NCI-H2081 (cell line): ENCODE data around the gene MAGI2.
A peak's percentile ranks its signal among the peaks of the same experiment; 100 is the strongest.
"Not testable (repeated sequence)": the region's sequence is repeated elsewhere in the genome, so short reads cannot be mapped to it uniquely, and the experiment has no call there.

ENCODE experiments used
- DNase-seq, 2 experiments: peaks; one replicate each; lab custom pipeline; 2025; lab: John Stamatoyannopoulos, UW

Gene MAGI2

DNA sequence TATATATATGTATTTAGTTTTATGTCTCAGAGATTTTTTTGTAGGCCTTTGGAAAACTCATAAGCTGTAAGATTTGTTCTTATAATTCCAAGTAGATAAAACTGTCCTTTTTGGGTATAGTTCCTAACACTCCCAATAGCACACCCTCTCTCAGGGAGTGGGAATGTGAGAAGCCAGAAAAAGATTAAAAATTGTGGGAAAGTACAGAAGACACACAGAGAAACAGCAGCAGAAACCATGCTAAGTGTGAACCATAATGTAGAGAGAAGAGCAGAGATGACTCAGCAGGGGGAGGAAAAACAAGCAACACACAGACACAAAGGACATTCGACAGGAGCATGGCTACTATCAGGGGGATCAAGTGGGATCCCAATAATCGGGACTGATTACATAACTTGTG is 401.6 kb downstream of the MAGI2 start:
- no peak for DNase-seq

DNA sequence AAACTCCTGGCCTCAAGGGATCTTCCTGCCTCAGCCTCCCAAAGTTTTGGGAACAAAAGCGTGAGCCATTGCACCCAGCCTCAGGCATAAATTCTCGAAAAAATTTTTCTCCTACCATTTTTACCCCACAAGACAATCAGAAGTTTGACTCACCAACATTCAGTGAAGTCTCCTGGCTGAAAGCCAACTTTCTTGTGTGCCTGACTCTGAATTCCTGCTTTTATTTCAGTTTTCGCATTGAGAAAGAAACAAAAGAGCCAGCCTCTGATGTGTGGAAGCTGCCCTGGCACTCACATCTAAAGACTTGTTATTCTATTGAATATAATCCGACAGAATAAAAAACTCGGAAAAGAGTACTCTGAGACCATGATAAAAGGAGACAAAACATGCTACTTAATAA is 402.9 kb downstream of the MAGI2 start:
- DNase-seq, result no peak

DNA sequence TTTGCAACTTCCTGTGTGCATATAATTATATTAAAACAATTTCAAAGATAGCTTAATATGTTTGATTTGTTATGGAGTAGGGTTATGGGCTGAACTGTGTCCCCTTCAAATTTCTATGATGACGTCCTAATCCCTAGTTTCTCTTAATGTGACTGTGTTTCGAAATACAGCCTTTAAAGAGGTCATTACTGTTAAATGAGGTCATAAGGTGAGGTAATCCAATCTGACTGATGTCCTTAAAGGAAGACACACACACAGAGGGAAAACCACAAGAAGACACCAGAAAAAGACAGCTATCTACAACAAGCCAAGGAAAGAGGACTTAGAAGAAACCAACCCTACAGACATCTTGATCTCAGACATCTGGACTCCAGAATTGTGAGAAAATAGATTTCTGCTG is 407.4 kb downstream of the MAGI2 start:
- no peak for DNase-seq

DNA sequence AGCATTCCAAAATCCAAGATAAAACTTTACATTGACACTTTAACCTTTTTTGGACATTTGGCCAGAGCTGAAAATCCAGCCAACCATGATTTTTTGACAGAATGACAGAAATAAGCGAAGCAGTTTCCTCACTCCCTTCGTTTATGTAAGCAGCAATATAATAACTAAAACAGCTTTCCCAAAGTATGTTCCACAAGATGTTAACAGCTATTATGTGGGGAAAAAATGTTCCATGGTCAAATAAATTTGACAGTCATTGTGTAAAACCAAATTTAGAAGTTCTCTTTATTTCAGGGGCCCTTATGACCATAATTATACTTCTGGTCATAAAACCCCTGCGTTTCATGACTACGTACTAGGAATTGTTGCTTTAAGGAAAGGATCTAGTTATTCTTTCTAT is 416.5 kb downstream of the MAGI2 start:
- no peak for DNase-seq

DNA sequence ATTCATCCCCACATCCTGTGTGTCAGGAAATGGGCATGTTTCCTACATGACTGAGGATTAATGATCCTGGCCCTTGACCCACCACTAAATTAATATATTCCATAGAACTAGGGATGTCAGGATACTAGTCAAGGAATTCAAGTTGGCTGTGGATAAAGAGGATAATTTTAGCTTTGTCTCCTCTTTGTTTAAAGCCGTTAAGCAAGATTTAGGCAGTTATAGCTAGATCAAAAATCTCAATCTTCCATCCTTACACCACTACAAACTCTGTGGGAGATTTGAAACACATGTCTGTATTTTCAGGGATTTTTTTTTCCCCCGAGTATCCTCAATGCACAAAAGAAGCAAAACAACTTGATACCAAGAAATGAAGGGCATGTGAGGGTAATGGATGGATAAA is 417.1 kb downstream of the MAGI2 start:
- DNase-seq, result no peak

DNA sequence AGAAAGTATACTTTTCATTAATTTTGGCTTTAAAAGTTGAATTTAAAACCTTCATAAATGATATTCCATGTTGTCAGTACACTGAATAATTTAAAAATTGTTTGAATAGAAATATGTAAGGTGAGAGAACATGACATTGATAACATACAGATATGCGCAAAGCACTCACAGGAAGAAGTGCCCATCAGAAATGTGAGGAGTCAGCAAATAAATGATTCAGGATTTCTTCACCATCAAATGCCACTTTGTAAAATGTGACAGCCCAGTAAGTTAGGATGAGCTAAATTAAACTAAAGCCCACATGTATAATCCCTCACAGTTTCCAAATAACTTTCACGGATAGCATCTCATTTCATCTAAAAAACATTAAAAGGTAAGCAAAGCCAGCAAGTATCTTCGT is 417.6 kb downstream of the MAGI2 start:
- no peak for DNase-seq

DNA sequence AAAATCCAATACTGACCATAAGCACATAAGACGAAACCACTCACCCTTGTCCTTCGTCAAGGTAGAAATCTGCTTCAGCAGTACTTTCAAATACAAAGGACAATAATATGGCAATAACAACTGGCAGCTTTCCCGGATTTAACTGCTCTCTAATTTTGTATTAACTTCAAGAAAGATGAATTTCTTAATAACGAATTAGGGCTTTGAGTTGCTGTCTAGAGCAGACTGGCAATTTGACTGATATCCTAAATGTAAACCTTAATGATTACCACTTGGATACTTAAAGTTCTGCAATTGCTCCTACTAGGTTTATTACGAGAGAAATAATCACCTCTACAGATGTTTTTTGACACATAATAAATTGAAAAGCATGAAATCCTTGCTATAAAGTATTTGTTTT is 418.7 kb downstream of the MAGI2 start:
- peak; percentile 20 to 60 for DNase-seq

DNA sequence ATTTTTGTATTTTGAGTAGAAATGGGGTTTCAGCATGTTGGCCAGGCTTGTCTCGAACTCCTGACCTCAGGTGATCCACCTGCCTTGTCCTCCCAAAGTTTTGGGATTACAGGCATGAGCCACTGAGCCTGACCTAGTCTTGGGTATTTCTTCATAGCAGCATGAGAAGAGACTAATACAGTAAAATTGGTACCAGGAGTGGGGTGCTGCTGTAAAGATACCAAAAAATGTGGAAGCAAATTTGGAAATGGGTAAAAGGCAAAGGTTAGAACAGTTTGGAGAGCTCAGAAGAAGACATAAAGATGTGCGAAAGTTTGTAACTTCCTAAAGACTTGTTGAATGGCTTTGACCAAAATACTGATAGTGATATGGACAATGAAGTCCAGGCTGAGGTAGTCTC is 433.8 kb downstream of the MAGI2 start:
- not testable (repeated sequence) for DNase-seq

DNA sequence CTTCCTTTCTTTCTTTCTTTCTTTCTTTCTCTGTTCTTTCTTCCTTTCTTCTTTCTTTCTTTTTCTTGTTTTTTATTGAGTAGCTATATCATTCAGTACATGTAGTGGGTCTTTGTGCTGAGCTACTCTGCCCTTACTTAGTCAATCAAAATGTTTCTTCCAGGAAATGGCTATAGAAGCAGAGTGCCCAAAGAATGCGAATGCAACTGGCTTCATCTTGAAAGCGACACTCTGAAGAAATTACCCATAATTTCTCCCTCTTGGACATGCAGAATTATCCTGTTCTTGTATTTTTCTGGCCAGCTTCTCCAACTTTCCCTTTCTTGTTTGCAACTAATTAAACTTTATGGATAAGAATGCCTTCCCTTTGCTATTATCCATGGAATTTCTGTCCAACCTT is 441.5 kb downstream of the MAGI2 start:
- DNase-seq, result no peak

DNA sequence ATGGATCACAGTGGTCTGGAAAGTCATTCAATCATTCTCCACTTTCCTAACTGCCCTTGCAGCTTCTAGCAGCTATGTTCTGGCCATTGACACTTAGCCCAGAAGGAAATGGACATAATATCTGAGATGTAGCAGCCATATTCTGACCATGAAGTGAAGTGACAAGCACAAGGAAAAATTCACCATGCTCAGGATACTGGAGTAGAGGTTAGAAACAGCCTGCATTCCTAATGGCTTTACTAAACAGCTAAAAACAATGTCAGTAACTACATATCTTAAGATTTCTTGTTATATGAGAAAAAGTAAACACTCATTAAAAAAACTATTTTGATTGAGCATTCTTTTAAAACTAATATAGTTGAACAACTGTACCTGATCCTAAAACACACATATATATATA is 443.8 kb downstream of the MAGI2 start:
- no peak for DNase-seq

DNA sequence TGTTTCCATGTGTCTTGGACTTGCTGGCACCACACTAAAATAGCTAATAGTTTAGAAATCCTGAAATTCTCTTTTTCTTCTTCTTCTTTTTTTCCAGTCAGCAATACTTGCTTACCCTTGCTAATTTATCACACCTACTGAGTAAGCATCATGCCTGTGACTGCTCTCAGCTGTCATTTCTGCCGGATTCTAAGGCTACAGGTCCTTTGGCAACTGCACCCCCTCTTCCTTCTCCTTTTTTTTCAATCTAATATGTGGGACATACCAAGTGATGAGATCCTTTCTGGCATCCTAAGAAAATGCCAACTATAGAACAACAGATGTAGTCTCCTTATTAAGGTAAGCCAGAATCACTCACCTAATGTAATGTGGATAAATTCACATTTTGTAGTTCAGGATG is 444.7 kb downstream of the MAGI2 start:
- no peak for DNase-seq

DNA sequence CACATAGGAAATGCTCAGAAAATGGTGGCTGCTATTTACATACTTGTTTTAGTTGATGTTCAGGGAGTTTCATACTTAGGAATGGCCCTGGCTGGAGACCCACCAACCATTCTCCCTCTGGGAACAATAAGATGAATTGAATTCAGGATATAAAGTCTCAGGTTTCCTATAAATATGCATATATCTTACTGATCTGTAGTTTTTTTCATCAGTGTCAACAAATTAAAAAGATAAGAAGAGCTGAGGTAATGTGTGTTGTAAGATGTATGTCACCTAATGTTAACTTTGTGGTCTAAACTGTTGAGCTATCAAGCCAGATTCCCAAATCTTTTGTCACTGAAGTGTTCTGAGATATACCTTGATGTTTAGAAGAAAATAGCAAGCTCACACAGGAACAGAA is 457.5 kb downstream of the MAGI2 start:
- DNase-seq, result no peak

DNA sequence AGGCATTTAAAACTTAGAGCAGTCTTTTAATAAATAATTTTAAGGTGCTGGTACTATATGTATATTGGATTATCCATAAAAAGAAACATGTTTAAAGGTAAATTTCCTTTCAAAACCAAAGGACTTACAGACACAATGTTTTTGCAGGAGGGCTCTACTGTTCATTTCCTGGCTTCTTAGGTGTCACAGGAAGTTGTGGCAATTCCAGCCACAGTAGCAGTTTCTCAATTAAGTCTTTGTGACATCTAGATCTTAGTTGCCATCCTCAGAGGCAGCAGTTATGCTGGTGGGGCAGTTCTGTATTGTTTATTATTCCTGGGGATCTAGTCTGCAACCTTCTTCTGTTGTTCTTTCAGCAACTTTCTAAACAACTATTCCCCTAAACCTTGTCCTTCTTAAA is 460.1 kb downstream of the MAGI2 start:
- no peak for DNase-seq

DNA sequence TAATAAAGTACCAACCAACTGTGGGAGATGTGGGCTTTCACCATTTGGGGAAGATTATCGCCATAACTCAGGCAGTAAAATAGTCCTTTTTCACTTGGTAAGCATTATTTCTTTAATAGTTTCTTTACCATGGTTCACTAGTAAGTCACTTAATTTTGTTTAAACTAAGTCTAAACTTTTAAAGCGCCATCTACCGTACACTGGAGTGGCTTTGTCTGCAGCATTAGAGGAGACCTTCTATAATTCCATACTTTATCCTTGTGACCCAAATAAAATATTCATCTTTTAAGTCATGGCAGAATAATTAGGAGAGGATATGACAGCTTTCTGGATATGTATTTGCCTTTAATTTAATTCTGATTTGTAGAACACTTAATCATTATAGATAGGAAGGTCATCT is 468.0 kb downstream of the MAGI2 start:
- DNase-seq, result no peak

DNA sequence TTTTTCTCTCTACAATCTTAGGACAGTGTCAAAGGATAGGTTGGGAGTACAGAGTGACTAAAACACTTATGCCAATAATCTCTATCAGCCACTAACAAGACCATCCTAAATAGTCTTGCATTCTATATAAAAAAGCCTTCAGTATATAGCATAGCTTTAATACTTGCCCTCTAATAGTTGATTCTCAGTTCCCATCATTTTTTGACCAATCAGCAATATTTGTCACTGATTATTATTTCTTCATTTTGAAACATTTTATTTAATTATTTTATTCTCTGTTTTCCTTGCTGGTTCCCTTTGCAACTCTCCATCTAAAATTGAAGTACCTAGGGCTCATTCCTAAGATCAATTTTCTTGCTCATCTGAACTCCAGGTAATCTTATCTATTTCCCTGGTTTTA is 470.0 kb downstream of the MAGI2 start:
- DNase-seq, result no peak

DNA sequence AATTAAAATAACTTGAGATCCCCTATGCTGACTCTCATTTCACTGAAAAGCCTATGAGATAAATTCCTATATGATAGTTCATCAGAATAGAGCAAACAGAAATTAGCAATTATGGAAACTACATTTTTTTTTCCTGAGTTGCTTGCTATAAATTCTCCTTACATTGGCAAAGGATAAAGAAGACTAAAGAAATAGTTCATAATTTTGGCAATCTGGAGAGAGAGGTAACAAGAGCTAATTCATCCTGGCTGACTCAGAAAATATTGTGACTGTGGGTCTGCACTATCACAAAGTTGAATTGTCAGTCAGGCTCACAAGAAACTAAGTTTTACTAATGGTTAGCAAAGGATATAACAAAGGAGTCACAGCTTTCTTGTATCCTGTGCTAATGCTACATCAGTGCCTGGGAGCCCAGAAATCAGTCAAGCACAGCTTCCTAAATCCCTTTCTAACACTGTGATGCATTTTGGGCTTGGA is 483.0 kb downstream of the MAGI2 start:
- DNase-seq, result no peak

DNA sequence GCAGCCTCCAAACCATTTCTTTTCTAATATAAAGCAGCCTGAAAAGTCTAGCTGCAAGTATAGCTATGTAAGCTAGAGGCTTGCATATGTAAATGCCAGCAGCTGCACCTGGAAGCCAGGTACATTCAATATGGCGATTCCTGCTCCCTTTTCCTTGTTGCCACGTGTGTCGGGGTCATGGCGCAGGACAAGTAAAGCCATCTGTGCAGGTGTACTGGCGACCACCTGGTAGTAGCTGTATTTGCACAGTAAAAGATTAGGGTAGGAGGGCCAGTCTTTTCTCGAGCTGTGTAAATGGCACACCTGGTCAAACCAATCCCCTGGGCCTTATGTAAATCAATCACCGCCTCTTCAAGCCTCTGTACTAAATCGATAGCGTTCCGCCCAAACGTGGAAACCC is 484.5 kb downstream of the MAGI2 start:
- DNase-seq, result peak in 1 of 2 experiments; percentile 18

DNA sequence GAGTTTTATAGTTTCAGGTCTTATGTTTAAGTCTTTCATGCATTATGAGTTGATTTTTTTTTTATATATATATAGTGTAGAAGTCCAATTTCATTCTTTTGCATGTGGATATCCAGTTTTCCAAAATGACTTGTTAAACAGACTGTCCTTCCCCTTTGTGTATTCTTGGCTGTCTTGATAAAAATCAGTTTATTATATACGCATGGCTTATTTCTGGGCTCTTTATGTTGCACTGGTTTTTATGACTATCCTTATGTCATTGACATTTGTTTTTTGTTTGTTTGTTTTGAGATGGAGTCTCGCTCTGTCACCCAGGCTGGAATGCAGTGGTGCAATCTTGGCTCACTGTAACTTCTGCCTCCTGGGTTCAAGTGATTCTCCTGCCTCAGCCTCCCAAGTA is 485.9 kb downstream of the MAGI2 start:
- DNase-seq, result not testable (repeated sequence)

DNA sequence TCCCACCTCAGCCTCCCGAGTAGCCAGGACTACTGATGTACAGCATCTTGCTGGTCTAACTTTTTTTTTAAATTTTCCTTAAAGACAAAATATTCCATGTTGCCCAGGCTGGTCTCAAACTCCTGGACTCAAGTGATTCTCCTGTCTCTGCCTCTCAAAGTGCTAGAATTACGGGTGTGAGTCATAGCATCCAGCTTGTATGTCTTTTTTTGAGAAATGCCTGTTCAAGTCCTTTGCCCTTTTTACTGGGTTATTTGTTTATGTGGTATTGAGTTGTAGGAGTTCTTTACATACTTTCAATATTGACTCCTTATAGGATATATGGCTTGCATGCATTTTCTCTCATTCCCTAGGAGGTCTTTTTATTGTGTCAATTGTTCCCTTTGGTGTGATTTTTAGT is 486.4 kb downstream of the MAGI2 start:
- DNase-seq, result no peak

DNA sequence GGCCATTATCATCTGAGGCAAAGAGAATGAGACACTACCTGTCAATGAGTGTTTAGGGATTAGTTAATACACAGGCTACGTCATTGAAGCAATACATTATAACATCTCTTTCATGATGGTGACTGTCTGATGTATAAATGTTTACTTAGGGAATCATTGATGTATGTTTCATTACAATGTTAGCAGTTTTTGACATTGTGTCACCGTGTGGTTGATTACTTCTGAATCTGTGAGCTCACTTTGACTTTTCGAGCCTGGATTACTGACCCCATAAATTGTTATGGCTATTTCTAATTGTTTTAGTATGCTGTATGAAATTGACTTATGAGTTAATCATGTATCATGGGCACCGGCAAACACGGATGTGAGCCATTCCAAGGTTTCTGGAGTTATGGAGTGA is 494.0 kb downstream of the MAGI2 start:
- DNase-seq, result no peak

DNA sequence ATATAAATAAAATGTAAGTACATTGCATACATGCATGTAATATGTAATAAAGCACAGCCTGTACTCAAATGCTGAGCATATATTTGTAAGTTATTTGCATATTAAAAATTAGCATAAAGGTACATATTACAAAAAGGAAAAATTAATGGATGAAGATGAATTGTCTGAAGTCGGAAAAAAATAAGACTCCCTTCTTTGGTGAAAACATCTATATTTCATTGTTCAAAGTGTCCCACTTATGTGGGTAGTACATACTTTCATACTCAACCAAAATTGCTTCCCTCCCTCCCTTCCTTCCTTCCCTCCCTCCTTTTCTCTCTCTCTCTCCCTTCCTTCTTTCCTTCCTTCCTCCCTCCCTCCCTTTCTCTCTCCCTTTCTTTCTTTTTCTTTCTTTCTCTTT is 498.1 kb downstream of the MAGI2 start:
- DNase-seq, result no peak

DNA sequence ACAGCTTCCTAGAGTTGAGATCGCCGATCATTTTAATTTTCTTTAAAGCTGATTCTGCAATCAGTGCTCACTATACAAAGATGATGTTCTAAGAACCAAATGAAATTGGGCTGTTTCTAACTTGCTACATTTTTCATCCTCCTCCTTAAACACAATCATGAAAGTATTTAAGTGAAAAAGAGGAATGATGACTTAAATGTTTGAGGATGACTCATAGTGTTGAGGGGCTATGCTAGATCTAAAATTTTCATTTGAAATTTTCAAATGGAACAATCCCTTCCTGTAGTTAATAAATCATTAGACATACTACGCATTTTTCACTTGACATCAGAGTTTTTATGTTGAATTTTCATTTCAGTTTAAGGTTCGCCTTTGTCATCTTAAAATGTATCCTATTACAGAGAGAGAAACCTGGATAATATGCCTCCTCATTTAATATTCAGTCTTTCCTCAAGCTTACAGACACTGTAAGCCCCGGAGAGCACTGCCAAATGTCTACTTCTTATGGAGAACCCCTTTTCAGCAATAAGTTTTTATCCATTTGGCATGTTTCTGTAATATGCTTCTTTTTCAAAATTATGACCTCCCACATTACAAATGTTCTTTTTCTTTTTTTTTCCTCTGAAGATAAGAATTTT is 499.6 kb downstream of the MAGI2 start:
- DNase-seq, result no peak

DNA sequence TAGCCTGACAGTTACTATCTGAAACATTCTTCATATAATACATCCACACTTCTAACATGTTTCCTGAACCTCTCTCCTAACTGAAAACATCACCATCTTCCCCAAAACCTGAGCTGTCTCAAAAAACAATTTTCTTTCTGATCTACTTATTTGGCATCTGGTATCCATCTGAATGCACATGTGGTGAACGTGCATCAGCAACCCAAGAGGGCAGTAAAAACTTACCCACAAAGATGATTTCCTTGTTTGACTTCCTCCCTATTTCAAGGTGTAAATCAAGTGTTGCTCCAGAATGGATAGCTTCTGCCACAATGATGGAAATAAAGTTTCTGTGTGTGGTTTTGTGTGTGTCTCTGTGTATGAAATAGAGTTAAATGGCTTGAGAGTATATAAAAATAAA is 500.4 kb downstream of the MAGI2 start:
- no peak for DNase-seq

DNA sequence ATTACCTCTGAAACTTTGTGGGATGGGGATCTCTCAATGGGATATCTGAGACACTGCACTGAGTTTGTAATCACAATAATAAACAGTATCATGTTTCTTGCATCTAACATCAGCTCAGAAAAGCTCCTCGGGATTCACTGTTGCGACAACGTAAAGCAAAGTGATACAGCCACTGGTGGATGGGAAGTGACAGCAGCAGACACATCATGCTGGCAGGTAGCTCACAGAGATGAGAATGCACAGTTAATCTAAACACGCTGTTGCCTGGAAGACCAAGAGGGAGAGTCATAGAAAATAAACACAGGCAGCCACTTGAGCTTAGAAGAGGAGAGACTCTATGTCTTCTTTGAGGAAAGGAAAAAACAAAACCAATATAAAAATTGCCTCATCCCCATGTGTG is 513.8 kb downstream of the MAGI2 start:
- no peak for DNase-seq

DNA sequence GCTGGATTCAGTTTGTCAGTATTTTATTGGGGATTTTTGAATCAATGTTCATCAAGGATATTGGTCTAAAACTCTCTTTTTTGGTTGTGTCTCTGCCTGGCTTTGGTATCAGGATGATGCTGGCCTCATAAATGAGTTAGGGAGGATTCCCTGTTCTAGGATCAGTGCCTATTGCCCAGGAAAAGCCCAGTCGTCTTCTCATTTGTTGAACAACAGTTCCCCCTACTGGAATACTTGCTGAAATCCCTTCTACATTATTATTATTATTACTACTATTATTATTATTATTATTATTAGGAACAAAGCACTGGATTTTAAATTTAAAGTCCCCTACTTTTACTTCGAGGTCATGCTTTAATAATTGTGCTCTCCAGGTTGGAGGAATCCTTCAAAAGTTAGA is 528.9 kb downstream of the MAGI2 start:
- DNase-seq, result peak; percentile 38 to 51
